ENCODE measurements around the gene SPIN2B. TPM values are rescaled to one million over a fixed set of nuclear protein-coding genes. Genes with fewer than 3 reads are reported as not detected.
"Not testable (repeated sequence)": the region's sequence is repeated elsewhere in the genome, so short reads cannot be mapped to it uniquely, and the experiment has no call there.

The SPIN2B gene
- total and polyA plus RNA-seq, 2 of the 8 experiments (the other 6 are each of a cell fraction or from before 2014, with no cell fraction given), result 7.4 to 12.8 TPM

DNA sequence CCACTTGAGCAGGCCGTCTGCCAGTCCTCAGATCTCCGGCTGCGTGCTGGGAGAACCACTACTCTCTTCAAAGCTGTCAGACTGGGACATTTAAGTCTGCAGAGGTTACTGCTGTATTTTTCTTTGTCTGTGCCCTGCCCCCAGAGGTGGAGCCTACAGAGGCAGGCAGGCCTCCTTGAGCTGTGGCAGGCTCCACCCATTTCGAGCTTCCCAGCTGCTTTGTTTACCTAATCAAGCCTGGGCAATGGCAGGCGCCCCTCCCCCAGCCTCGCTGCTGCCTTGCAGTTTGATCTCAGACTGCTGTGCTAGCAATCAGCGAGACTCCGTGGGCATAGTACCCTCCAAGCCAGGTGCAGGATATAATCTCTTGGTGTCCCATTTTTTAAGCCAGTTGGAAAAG is 30.9 kb upstream of the SPIN2B start:
- H3K14ac ChIP-seq (ENCODE audit: insufficient read length); H3K4me1 ChIP-seq (replicated peaks in 1 of 4; ENCODE audit: control insufficient read depth in 3 of 4, insufficient read depth in 4 of 4, low read length in 3 of 4); H3K23me2 ChIP-seq (ENCODE audit: low read depth, low read length); POLR2A ChIA-PET (ENCODE audit: partially characterized antibody); H2BK15ac ChIP-seq (ENCODE audit: low read length); H2BK5ac ChIP-seq (ENCODE audit: low read depth, low read length); H2AK5ac ChIP-seq (ENCODE audit: low read depth, low read length); H3K18ac ChIP-seq (ENCODE audit: extremely low read depth, low read length); H3K23ac ChIP-seq (ENCODE audit: insufficient read length); FAIRE-seq; H4K8ac ChIP-seq (ENCODE audit: extremely low read depth, insufficient read depth, low read length); DNase-seq (ENCODE audit: low read depth in 1 of 2, low spot score in 2 of 2); H3K79me1 ChIP-seq (ENCODE audit: low read depth, low read length); H3K27me3 ChIP-seq (replicated peaks in 1 of 4; ENCODE audit: control insufficient read depth in 3 of 4, extremely low read depth in 1 of 4, insufficient read depth in 3 of 4, low read length in 3 of 4); H4K91ac ChIP-seq (replicated peaks; ENCODE audit: insufficient read length, low read length); CTCF ChIA-PET (ENCODE audit: partially characterized antibody); H2AFZ ChIP-seq (ENCODE audit: low read length); H3K79me2 ChIP-seq (ENCODE audit: control insufficient read depth in 1 of 2, insufficient read depth in 2 of 2, low read length in 2 of 2); H3K4me3 ChIP-seq (ENCODE audit: extremely low read depth in 1 of 4, insufficient read depth in 2 of 4, low read depth in 3 of 4, low read length in 4 of 4); H4K5ac ChIP-seq (ENCODE audit: insufficient read length, low read depth, low read length); H3K36me3 ChIP-seq (ENCODE audit: control insufficient read depth in 2 of 4, insufficient read depth in 4 of 4, low read length in 3 of 4); H3K9ac ChIP-seq (replicated peaks in 1 of 4; ENCODE audit: extremely low read depth in 1 of 4, low read depth in 3 of 4, low read length in 3 of 4); H3K56ac ChIP-seq (replicated peaks; ENCODE audit: insufficient read length, low read depth, low read length); H2BK120ac ChIP-seq (replicated peaks; ENCODE audit: low read depth, low read length); H3K9me3 ChIP-seq (ENCODE audit: insufficient read depth in 2 of 2, low read depth in 1 of 2, low read length in 1 of 2); H3K27ac ChIP-seq (ENCODE audit: low read depth, low read length); H2BK12ac ChIP-seq (ENCODE audit: low read depth, low read length); H4K20me1 ChIP-seq (replicated peaks in 1 of 2; ENCODE audit: control insufficient read depth in 1 of 2, insufficient read depth in 2 of 2, low read length in 2 of 2); H3K4me2 ChIP-seq (ENCODE audit: insufficient read depth in 1 of 2, low read depth in 2 of 2, low read length in 2 of 2); H3K4ac ChIP-seq (replicated peaks; ENCODE audit: insufficient read length, low read depth, low read length); H2BK20ac ChIP-seq (ENCODE audit: low read length): not testable (repeated sequence)
- 75% methylated on average over 4 of the region's 8 CpGs; no CpG with 5 or more reads in 1 of the 2 experiments for WGBS, 2 experiments (ENCODE audit: extremely low coverage in 1 of 2, insufficient coverage in 1 of 2, insufficient read length in 1 of 2, insufficient replicate concordance in 2 of 2, low coverage in 1 of 2, low lambda C conversion rate in 2 of 2, missing lambda C conversion rate in 1 of 2)
